ENCODE data around the gene PARN. TPM values are rescaled to one million over a fixed set of nuclear protein-coding genes. Genes with fewer than 3 reads are reported as not detected.

PARN gene
- total and polyA plus RNA-seq, 2 of the 8 experiments (the other 6 are each of a cell fraction or from before 2014, with no cell fraction given) = 24.5 to 44.6 TPM

GRCh38 chr16:14529010-14529669 is 100.9 kb downstream of the PARN start:
- H3K4me2 ChIP-seq (ENCODE audit: insufficient read depth in 1 of 2, low read depth in 2 of 2, low read length in 2 of 2) = peak overlapping the region; percentile 45 to 46; a peak in 3 of 4 replicates
- no peak overlapping the region for H3K9ac ChIP-seq (replicated peaks in 1 of 4; ENCODE audit: extremely low read depth in 1 of 4, low read depth in 3 of 4, low read length in 3 of 4)
- H3K4me1 ChIP-seq (replicated peaks in 1 of 4; ENCODE audit: control insufficient read depth in 3 of 4, insufficient read depth in 4 of 4, low read length in 3 of 4) = peaks cover 5 to 15% (median 11%) of the 10 kb centered on the region in 4 experiments
- peak overlapping the region in 1 of 4 experiments; percentile 21; a peak in 1 of 8 replicates for H3K4me3 ChIP-seq (ENCODE audit: extremely low read depth in 1 of 4, insufficient read depth in 2 of 4, low read depth in 3 of 4, low read length in 4 of 4)
- WGBS, 2 experiments (ENCODE audit: extremely low coverage in 1 of 2, insufficient coverage in 1 of 2, insufficient read length in 1 of 2, insufficient replicate concordance in 2 of 2, low coverage in 1 of 2, low lambda C conversion rate in 2 of 2, missing lambda C conversion rate in 1 of 2) = 22% methylated on average over 11 of the region's 11 CpGs; no CpG with 5 or more reads in 1 of the 2 experiments
- no peak overlapping the region for H3K23ac ChIP-seq (ENCODE audit: insufficient read length)
- peak; percentile 64 to 69 for DNase-seq (ENCODE audit: low read depth in 1 of 2, low spot score in 2 of 2)
- no peak overlapping the region for H3K56ac ChIP-seq (replicated peaks; ENCODE audit: insufficient read length, low read depth, low read length)
- no peak overlapping the region for H4K5ac ChIP-seq (ENCODE audit: insufficient read length, low read depth, low read length)
- H2BK15ac ChIP-seq (ENCODE audit: low read length) = no peak overlapping the region
- no peak overlapping the region for H4K8ac ChIP-seq (ENCODE audit: extremely low read depth, insufficient read depth, low read length)
- H3K14ac ChIP-seq (ENCODE audit: insufficient read length) = no peak overlapping the region
- H2BK20ac ChIP-seq (ENCODE audit: low read length) = no peak overlapping the region
- H2AFZ ChIP-seq (ENCODE audit: low read length) = no peak overlapping the region
- H3K27ac ChIP-seq (ENCODE audit: low read depth, low read length) = no peak overlapping the region
- no peak overlapping the region for H3K4ac ChIP-seq (replicated peaks; ENCODE audit: insufficient read length, low read depth, low read length)
- ChIA-PET CTCF (ENCODE audit: partially characterized antibody) (interaction anchor here (0.7 to 2.9 kb wide), 22 partner anchors 10 to 606 kb away, joined by 3 to 15 read pairs (median 4); no protein-coding TSS in a partner anchor), POLR2A (ENCODE audit: partially characterized antibody) (interaction anchor here (1.2 kb wide), 1 partner anchor 243 kb away, joined by 4 read pairs; no protein-coding TSS in a partner anchor)
- peaks cover 0 to 9% (median 1%) of the 10 kb centered on the region in 4 experiments; a peak in 3 of 8 replicates for H3K36me3 ChIP-seq (ENCODE audit: control insufficient read depth in 2 of 4, insufficient read depth in 4 of 4, low read length in 3 of 4)
- peak overlapping the region; percentile 54; the same call in 1 of the 2 replicates for H2BK12ac ChIP-seq (ENCODE audit: low read depth, low read length)
- FAIRE-seq = peak; percentile 93
- H3K27me3 ChIP-seq (replicated peaks in 1 of 4; ENCODE audit: control insufficient read depth in 3 of 4, extremely low read depth in 1 of 4, insufficient read depth in 3 of 4, low read length in 3 of 4) = no peaks in the 10 kb centered on the region
- peaks cover 0 to 1% of the 10 kb centered on the region in 2 experiments for H4K20me1 ChIP-seq (replicated peaks in 1 of 2; ENCODE audit: control insufficient read depth in 1 of 2, insufficient read depth in 2 of 2, low read length in 2 of 2)
- H2AK5ac ChIP-seq (ENCODE audit: low read depth, low read length) = no peak overlapping the region
- H3K23me2 ChIP-seq (ENCODE audit: low read depth, low read length) = no peaks in the 10 kb centered on the region; the same call in 1 of the 2 replicates
- H3K79me1 ChIP-seq (ENCODE audit: low read depth, low read length) = no peaks in the 10 kb centered on the region
- H3K9me3 ChIP-seq (ENCODE audit: insufficient read depth in 2 of 2, low read depth in 1 of 2, low read length in 1 of 2) = peaks cover 5 to 11% of the 10 kb centered on the region in 2 experiments
- no peaks in the 10 kb centered on the region for H3K79me2 ChIP-seq (ENCODE audit: control insufficient read depth in 1 of 2, insufficient read depth in 2 of 2, low read length in 2 of 2)
- H2BK5ac ChIP-seq (ENCODE audit: low read depth, low read length) = 0 out of 2 replicates have a peak overlapping the region, but pooled peaks have one; percentile 10
- no peak overlapping the region for H4K91ac ChIP-seq (replicated peaks; ENCODE audit: insufficient read length, low read length)
- H2BK120ac ChIP-seq (replicated peaks; ENCODE audit: low read depth, low read length) = no peak overlapping the region
- H3K18ac ChIP-seq (ENCODE audit: extremely low read depth, low read length) = no peak overlapping the region; the same call in 1 of the 2 replicates
- TF ChIP-seq ATF2 (IDR thresholded peaks at IDR 0.05; ENCODE audit: low read length) (no peak), SIN3A (conservative IDR thresholded peaks at IDR 0.05 in 1 of 2, IDR thresholded peaks at IDR 0.05 in 1 of 2; ENCODE audit: low read depth in 1 of 2, low read length in 2 of 2) (0 out of 4 replicates have a peak, but pooled peaks of 1 of the 2 experiments have one; percentile 52), RAD21 (IDR thresholded peaks at IDR 0.05 in 1 of 2, conservative IDR thresholded peaks at IDR 0.05 in 1 of 2; ENCODE audit: low read depth in 2 of 2, low read length in 2 of 2) (peak; percentile 95 to 97), CBX8 (IDR thresholded peaks at IDR 0.05; ENCODE audit: borderline replicate concordance, low read depth, low read length) (no peak), BACH1 (IDR thresholded peaks at IDR 0.05; ENCODE audit: low read length) (peak; percentile 99), KDM1A (IDR thresholded peaks at IDR 0.05; ENCODE audit: borderline replicate concordance, low read length) (no peak)
